Left lung (tissue), 10 donors: ENCODE results near the gene C2. TPM values are rescaled to one million over a fixed set of nuclear protein-coding genes. Genes with fewer than 3 reads are reported as not detected.

Experiments
- ATAC-seq: fragments of 200-7000 bp; cut with Tn5 transposase; one replicate; pipeline ENCODE4 v1.9.1; 2020; ENCODE audit warnings: moderate library complexity
- DNase-seq, 4 donors: peaks; one replicate each; pipeline ENCODE4 v3.0.0-alpha.2; 2013 to 2020
- H3K27ac ChIP-seq, 2 donors: fragments of 200-600 bp; sonication (generic) in 1 of 2; one replicate each; pipeline versions ENCODE4 v1.5.0 to v1.8.0; 2020 to 2021
- H3K27me3 ChIP-seq, 2 donors: fragments of 200-600 bp; sonication (generic) in 1 of 2; one replicate each; pipeline versions ENCODE4 v1.5.0 to v1.8.0; 2020 to 2021
- H3K36me3 ChIP-seq, 2 donors: fragments of 200-600 bp; sonication (generic) in 1 of 2; one replicate each; pipeline versions ENCODE4 v1.5.0 to v1.8.0; 2020 to 2021
- H3K4me1 ChIP-seq, 2 donors: fragments of 200-600 bp; one replicate each; pipeline ENCODE4 v1.8.0; 2021
- H3K4me3 ChIP-seq, 2 donors: fragments of 200-600 bp; sonication (generic) in 1 of 2; one replicate each; pipeline versions ENCODE4 v1.5.0 to v1.8.0; 2020 to 2021; ENCODE audit warnings: mild to moderate bottlenecking in 1 of 2
- H3K9me3 ChIP-seq, 2 donors: fragments of 200-600 bp; sonication (generic) in 1 of 2; one replicate each; pipeline versions ENCODE4 v1.5.0 to v1.8.0; 2020 to 2021
- intact Hi-C, 2 donors: fragments of 100-400 bp; cut with DNase I; formaldehyde crosslinking; loops; one replicate each; pipeline versions ENCODE4 v1.11.2 to v1.14.2; 2022
- polyA plus RNA-seq, 6 donors: library from polyadenylated mRNA; unstranded; fragments of 120-200 nt; gene quantifications; one replicate each; pipeline ENCODE4 v1.2.1, GENCODE V29; 2013; ENCODE audit not compliant: insufficient read length in 6 of 6
- total RNA-seq, 2 donors: library from RNA; stranded (reverse); fragmentation: NEBNext Ultra II Directional; extraction: Animal tissue kit (Norgen Biotek cat#: 25700); gene quantifications; one replicate each; pipeline ENCODE4 v1.2.1, GENCODE V29; 2021
- TF ChIP-seq, protein P1 (sequence below), 2 donors: fragments of 200-600 bp; sonication (generic) in 1 of 2; IDR thresholded peaks; one replicate each; pipeline versions ENCODE4 v1.5.0 to v1.8.0; 2021; ENCODE audit warnings: antibody characterized with exemption in 2 of 2
- donor health status: DM: no; HTN: yes; CAD: no.
- donor health status: DM: no; HTN: no; CAD: no.

C2 gene
- total and polyA plus RNA-seq, 8 donors, result 3.3 to 192 (median 5.2) TPM

DNA sequence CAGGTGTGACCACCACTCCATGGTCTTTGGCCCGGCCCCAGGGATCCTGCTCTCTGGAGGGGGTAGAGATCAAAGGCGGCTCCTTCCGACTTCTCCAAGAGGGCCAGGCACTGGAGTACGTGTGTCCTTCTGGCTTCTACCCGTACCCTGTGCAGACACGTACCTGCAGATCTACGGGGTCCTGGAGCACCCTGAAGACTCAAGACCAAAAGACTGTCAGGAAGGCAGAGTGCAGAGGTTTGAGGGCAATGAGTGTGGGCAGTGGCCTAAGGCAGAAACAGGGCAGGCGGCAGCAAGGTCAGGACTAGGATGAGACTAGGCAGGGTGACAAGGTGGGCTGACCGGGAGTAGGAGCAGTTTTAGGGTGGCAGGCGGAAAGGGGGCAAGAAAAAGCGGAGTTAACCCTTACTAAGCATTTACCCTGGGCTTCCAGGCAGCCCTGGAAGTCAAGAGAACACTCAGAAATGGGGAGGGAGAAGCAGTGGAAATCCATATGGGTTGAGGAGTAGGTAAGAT lies 18.9 kb downstream of the C2 start:
- peaks cover 10 to 24% of the 10 kb centered on the region in 2 donors for H3K4me1 ChIP-seq
- H3K27me3 ChIP-seq, result no peaks in the 10 kb centered on the region
- H3K27ac ChIP-seq, result peak overlapping the region; percentile 83 to 88
- intact Hi-C loops, result no loop called here
- DNase-seq (no peak), ATAC-seq (no peak)
- H3K36me3 ChIP-seq, result peaks cover 0 to 56% of the 10 kb centered on the region in 2 donors
- H3K9me3 ChIP-seq, result no peaks in the 10 kb centered on the region
- TF ChIP-seq, protein P1, sequence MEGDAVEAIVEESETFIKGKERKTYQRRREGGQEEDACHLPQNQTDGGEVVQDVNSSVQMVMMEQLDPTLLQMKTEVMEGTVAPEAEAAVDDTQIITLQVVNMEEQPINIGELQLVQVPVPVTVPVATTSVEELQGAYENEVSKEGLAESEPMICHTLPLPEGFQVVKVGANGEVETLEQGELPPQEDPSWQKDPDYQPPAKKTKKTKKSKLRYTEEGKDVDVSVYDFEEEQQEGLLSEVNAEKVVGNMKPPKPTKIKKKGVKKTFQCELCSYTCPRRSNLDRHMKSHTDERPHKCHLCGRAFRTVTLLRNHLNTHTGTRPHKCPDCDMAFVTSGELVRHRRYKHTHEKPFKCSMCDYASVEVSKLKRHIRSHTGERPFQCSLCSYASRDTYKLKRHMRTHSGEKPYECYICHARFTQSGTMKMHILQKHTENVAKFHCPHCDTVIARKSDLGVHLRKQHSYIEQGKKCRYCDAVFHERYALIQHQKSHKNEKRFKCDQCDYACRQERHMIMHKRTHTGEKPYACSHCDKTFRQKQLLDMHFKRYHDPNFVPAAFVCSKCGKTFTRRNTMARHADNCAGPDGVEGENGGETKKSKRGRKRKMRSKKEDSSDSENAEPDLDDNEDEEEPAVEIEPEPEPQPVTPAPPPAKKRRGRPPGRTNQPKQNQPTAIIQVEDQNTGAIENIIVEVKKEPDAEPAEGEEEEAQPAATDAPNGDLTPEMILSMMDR (IDR thresholded peaks at IDR 0.05), result no peak
- peak overlapping the region in 1 of 2 donors; percentile 30 for H3K4me3 ChIP-seq

- intact Hi-C loops, result no loop called here
- H3K4me1 ChIP-seq, result peaks cover 10 to 24% of the 10 kb centered on the region in 2 donors
- TF ChIP-seq, protein P1 (IDR thresholded peaks at IDR 0.05), result no peak
These were observed 19.7 kb downstream of the C2 start for GRCh38 chr6:31947070-31947675.

GRCh38 chr6:31947864-31948263 lies 20.3 kb downstream of the C2 start:
- no peak overlapping the region for H3K27ac ChIP-seq
- DNase-seq (no peak), ATAC-seq (no peak)
- TF ChIP-seq, protein P1 (IDR thresholded peaks at IDR 0.05), result no peak
- peaks cover 10 to 24% of the 10 kb centered on the region in 2 donors for H3K4me1 ChIP-seq
- peaks cover 0 to 66% of the 10 kb centered on the region in 2 donors for H3K36me3 ChIP-seq
- H3K9me3 ChIP-seq, result no peaks in the 10 kb centered on the region
- H3K4me3 ChIP-seq, result no peak overlapping the region
- intact Hi-C loops, result no loop called here
- H3K27me3 ChIP-seq, result no peaks in the 10 kb centered on the region

More at GRCh38 chr6:31947070-31947675, 19.7 kb downstream of the C2 start:
- no peak overlapping the region for H3K27ac ChIP-seq
- DNase-seq (no peak), ATAC-seq (no peak)
- H3K4me3 ChIP-seq, result peak overlapping the region in 1 of 2 donors; percentile 30
- no peaks in the 10 kb centered on the region for H3K27me3 ChIP-seq
- H3K9me3 ChIP-seq, result no peaks in the 10 kb centered on the region
- H3K36me3 ChIP-seq, result peaks cover 0 to 64% of the 10 kb centered on the region in 2 donors

DNA sequence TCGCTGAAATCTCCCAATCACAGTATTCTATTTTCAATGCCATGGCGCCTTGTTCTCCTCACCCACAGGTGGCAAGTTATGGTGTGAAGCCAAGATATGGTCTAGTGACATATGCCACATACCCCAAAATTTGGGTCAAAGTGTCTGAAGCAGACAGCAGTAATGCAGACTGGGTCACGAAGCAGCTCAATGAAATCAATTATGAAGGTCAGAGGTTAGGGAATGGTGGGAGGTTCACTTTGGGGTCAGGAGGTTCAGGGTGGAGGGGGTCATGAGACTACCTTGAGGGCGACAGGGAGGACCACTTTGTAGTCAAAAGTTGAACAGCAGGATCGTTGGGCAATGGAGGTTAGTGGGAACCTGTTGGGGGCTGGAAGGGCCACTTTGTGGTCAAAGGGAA lies 20.8 kb downstream of the C2 start:
- peaks cover 10 to 24% of the 10 kb centered on the region in 2 donors for H3K4me1 ChIP-seq
- H3K4me3 ChIP-seq, result no peak overlapping the region
- ATAC-seq (no peak), DNase-seq (no peak)
- H3K27ac ChIP-seq, result no peak overlapping the region
- H3K36me3 ChIP-seq, result peaks cover 0 to 66% of the 10 kb centered on the region in 2 donors
- H3K27me3 ChIP-seq, result no peaks in the 10 kb centered on the region
- intact Hi-C loops, result no loop called here
- TF ChIP-seq, protein P1 (IDR thresholded peaks at IDR 0.05), result no peak
- no peaks in the 10 kb centered on the region for H3K9me3 ChIP-seq

GRCh38 chr6:31948753-31949413 lies 21.4 kb downstream of the C2 start:
- Histone ChIP-seq H3K4me3 (no peak overlapping the region), H3K27me3 (no peaks in the 10 kb centered on the region), H3K36me3 (peaks cover 0 to 66% of the 10 kb centered on the region in 2 donors), H3K27ac (no peak overlapping the region), H3K9me3 (no peaks in the 10 kb centered on the region), H3K4me1 (peaks cover 10 to 24% of the 10 kb centered on the region in 2 donors)
- DNase-seq, result no peak
- intact Hi-C loops, result no loop called here
- TF ChIP-seq, protein P1 (IDR thresholded peaks at IDR 0.05), result no peak
- no peak for ATAC-seq
